HG03439 (cell line): Measurements from ENCODE around the gene BAZ2B.

Source experiments
- ATAC-seq: cut with Tn5 transposase; IDR thresholded peaks from one replicate; pipeline ENCODE4 v1.9.1; 2021; ENCODE audit warnings: mild to moderate bottlenecking, moderate library complexity; ENCODE audit not compliant: unreplicated experiment

BAZ2B gene

DNA sequence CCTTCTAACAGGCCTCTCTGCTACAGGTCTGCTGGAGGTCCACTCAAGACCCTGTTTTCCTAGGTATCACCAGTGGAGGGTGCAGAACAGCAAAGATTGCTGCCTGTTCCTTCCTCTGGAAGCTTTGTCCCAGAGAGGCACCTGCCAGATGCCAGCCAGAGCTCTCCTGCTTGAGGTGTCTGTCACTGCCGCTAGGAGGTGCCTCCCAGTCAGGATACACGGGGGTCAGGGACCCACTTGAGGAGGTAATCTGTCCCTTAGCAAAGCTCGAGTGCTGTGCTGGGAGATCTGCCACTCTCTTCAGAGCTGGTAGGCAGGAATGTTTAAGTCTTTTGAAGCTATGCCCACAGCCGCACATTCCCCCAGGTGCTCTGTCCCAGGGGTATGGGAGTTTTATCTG, 140.6 kb downstream of the BAZ2B start:
- no peak for ATAC-seq

GRCh38 chr2:159471340-159471739, 145.0 kb downstream of the BAZ2B start:
- no peak for ATAC-seq

GRCh38 chr2:159468257-159468656, 148.1 kb downstream of the BAZ2B start:
- no peak for ATAC-seq

DNA sequence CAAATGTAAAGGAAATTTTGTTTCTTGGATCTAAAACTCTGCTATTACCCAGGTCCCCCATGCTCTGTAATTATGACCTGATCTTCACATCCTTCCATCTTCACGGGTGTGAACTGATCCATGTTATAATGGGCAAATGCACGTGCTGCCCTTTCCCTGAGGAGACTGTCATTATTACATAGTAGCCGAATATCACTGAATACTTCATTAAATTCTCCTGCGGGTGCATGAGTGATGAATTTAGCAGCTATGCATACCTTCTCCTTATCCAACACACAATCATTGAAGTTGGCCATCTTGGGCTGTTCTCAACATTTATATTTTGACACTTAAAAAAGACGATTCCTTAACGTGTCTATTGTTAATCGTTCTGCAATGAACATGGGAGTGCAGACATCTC, 153.4 kb downstream of the BAZ2B start:
- no peak for ATAC-seq

DNA sequence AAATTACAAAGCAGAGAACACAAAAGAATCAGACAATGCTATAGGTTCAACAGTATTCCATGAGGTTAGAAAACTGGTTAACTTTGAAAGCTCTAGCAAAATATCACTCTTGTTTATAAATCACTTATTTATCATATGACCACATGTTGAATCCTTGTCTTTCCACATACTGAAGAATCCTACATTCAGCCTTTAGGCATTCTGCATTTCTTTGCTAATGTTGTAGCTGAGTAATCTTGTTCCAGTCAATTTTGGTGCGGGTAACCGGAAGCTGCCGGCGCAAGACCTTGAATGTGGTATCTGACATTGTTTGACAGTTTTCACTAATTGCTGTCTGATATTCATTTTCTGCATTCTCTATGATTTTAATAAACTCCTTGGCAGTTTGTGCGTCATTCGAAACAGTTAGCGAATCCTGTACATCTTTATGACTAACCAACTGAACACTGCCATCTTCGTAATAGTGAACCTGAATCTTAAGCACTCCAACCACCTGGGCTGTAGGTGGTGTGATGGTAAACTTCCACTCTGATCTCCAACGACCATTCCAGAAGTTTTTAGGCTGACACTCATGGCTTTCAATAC, 154.1 kb downstream of the BAZ2B start:
- no peak for ATAC-seq

GRCh38 chr2:159461076-159461475, 155.3 kb downstream of the BAZ2B start:
- no peak for ATAC-seq

DNA sequence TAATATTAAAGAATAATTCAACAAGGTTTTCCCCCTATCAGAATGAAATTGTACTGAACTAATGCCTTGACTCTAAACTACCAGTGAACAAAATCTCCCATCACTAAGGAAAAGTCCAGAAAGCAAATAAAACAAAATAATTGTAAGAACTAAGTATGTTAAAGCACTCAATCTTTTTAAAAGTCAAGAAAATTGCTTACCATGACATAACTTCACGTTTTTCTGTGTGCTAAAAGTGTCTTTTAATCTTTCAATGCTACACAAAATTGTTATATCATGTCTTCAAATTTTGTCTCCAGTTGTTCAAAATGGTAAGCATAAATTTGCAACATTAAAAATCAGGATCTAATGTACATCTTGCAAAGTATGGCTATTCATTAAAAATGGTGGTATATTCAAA, 156.1 kb downstream of the BAZ2B start:
- no peak for ATAC-seq

- ATAC-seq = no peak
Observed at GRCh38 chr2:159459279-159459678, 157.1 kb downstream of the BAZ2B start.

DNA sequence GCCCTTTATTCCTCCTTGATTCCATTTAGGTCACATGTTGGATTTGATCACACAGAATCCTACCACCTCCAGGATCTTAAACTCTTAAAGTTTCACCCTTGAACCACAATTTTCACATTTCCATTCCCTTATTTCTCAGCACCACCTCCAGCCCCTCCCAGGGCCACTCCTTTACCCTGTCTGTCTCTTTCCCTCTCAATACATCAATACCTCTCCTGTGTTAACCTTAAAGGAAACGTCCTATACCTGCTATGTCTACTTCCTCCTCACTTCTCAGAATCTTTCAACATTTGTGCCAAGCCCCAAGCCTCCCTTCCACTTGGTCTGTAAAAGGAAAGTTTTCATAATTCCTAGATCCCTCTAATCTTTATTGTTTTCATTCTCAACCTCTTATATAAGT, 158.8 kb downstream of the BAZ2B start:
- ATAC-seq = no peak

DNA sequence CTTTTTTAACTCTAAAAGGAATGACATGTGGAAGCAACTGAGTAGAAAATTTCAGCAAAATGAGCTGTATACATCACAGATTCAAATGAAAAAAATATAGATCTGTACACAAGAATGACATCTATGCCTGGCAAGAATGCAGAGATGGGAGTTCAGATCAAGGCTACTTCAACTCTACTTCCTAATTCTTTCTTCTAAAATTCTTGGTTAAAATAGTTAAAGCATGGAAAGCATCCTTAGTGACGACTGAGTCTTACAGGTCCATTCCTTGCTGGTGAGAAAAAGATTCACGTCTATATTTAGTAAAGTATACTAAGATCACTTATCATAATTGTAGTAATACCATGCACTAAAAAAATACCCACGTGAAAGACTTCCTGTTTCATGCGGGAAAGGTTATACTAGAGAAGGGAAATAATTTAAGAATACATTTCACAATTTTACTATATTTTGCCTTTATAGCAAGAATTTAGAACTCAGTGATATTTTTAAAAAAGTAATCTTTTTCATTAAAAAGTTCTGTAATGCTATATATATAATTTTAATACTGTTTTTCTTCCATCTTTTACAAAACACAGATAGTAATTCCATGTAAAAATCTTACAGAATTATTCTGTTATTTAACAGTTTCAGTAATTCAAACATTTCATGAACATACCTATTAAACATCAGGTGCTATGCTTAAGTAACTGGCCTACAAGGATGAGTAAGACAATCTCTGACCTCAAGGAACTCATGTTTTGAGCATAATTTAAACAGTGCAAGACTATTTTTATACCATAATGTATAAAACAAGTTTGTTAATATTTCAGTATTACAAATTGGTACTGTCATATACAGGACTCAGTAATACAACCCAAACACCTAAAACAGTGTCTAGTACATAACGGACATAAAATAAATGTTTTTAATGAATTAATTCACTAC, 159.6 kb downstream of the BAZ2B start:
- no peak for ATAC-seq

DNA sequence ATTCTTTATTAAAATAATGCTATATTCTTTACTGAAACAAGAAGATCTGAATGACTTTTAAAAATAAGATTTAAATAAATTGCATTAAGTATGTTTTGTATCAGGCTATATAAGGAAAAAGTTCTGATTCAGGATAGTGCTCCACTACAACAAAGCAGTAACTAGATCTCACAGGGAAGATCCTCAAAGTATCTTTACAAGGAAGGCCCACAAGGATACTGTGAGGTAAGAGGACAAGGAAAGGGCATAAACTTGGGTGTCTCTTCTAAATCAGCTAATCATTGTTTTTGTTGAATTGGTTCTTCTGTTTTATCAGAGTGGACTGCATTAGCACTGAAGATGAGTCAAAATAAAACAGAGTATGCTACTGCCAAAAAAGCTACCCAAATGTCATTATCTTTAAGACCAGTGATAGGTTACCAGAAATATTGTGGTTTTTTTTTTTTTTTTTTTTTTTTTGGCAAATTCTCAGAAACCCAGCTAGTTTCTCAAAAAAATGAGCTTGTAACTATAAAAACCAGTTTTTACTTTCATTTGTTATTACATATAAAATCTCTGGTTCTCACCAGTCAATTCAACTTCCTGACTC, 160.9 kb downstream of the BAZ2B start:
- no peak for ATAC-seq

GRCh38 chr2:159454185-159454584, 162.2 kb downstream of the BAZ2B start:
- ATAC-seq = no peak

GRCh38 chr2:159450180-159450579, 166.2 kb downstream of the BAZ2B start:
- no peak for ATAC-seq

DNA sequence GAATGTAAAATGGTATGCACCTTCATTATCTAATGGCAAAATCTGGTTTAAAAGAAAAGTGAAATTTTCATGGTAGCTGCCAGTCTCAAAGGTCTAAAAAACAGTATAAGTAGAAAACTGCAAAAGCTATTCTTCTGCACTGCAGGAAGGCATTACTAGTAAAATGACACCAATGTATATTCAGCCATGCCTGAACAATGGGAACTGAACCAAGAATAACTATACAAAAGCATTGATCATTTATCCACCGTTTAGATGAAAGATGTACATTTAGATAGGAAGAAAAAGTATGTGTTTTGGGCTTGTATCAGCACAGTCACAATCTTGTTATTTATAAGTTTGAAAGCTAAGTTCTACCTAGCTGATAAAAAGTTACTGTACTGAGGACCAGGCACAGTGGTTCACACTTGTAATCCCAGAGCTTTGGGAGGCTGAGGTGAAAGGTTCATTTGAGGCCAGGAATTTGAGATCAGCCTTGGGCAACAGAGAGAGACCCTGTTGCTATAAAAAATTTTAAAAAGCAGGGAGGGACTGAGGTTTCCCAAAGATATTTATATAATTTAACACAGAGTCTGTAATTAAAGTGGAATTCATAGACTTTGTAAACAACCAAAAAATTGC, 166.7 kb downstream of the BAZ2B start:
- no peak for ATAC-seq

DNA sequence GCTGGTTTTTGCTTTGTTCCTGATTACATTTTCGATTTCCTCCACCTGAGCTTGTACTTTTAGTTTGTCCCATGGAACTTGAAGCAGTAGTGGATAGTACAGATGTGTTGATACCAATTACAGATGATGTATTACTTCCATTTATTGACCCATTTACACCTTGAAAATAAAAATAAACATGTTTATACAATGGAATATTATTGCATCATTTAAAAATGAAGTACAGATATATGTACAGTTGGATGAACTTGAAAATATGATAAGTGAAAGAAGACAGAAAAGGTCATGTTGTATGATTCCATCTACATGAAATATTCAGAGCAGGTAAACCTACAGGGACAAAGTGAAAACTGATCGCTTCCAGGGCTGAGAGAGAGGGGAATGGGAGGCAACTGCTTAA, 169.5 kb downstream of the BAZ2B start:
- no peak for ATAC-seq

DNA sequence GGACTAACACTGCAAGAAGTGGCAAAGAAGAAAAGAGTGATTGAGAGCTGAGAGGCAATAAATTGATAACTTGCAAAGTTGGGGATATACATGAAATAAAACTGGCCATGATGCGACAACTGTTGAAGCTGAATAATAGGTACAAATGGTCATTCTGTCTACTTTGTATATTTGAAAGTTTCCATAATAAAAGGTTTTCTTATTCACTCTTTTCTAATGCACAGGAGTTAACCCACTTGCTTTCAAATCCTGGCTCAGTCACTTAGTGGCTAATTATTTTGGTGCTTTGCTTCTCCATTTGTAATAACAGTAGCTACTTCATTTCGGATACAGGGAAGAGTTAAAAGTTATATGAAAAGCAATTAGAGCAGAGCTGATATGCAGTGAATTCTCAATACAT, 170.1 kb downstream of the BAZ2B start:
- no peak for ATAC-seq

DNA sequence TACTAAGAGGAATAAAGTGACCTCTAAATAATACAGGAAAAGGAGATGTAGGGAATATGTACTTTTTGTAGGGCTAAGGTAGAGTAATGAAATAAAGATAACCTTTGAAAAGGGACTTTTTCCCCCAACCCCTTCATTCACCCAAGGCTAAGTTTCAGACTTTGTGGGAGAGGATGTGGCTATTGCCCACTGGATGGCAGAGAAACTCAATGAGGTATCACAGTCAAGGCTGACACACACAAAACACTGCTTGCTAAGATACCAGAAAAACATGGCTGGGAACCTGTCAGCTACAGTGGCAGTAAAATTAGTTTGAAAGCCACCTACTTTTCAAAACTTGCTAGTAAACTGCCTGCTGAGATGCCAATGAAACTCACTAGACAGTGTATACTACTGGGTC, 171.0 kb downstream of the BAZ2B start:
- no peak for ATAC-seq

DNA sequence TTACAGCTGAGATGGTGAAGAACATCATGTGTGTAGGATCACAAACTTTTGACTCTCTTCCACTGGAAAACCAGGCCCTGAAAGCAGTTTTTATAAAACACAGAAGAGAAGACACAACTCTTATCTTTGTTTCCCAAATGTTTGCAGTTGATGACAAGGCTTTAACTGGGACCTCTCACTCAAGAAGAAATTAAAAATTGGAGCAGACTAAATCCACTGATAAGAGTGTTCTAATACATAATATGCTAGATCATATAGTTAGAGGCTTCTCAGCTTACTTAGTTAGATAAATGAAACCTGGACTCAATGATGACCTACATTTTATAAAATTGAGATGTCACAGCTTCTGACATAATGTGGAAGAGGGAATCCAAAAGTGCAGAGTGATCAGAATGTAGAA, 171.6 kb downstream of the BAZ2B start:
- no peak for ATAC-seq

GRCh38 chr2:159442159-159442852, 174.0 kb downstream of the BAZ2B start:
- ATAC-seq = no peak

DNA sequence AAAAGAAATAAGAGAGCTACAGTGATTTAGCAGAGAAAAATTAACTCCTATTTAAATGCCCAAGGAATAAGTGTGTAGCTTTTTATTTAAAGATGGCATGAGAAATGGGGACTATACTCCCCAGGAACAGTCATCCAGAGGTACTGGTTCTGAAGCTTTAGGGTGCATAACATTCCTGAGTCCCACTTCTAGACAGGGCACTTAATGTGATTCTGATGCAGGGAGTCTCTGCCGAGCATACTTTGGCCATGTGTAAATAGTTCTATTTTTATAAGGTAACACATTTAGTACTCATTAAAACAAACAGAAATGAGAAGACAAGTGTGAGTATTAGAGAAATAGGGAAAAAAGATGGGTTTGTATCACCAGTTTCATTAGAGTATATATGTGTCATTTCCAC, 175.2 kb downstream of the BAZ2B start:
- no peak for ATAC-seq

GRCh38 chr2:159439421-159439820, 176.9 kb downstream of the BAZ2B start:
- ATAC-seq = no peak
